Hepatocyte (in vitro differentiated cells): ENCODE measurements around the gene AFAP1. TPM values are rescaled to one million over a fixed set of nuclear protein-coding genes. Genes with fewer than 3 reads are reported as not detected.

ENCODE experiments used
- DNase-seq: peaks from one replicate; pipeline ENCODE4 v3.0.0-alpha.2; 2016; ENCODE audit warnings: low spot score
- H2AFZ ChIP-seq: fragments of 200-600 bp; sonication (generic); 2 replicates; pipeline ENCODE4 v1.6.0; 2016; ENCODE audit warnings: antibody characterized with exemption, mild to moderate bottlenecking
- H3K27ac ChIP-seq: fragments of 200-600 bp; sonication (generic); 2 replicates; pipeline ENCODE4 v1.5.1; 2016; ENCODE audit warnings: mild to moderate bottlenecking
- H3K27me3 ChIP-seq: fragments of 200-600 bp; sonication (generic); 2 replicates; pipeline ENCODE4 v1.6.1; 2016
- H3K36me3 ChIP-seq: fragments of 200-600 bp; sonication (generic); replicated peaks from 2 replicates; pipeline ENCODE4 v1.5.1; 2016; ENCODE audit warnings: low read depth; ENCODE audit not compliant: insufficient read depth
- H3K4me1 ChIP-seq: fragments of 200-600 bp; sonication (generic); 2 replicates; pipeline ENCODE4 v1.5.1; 2016; ENCODE audit warnings: mild to moderate bottlenecking, moderate library complexity; ENCODE audit not compliant: insufficient read depth
- H3K4me2 ChIP-seq: fragments of 200-600 bp; sonication (generic); 2 replicates; pipeline ENCODE4 v1.6.0; 2016
- H3K4me3 ChIP-seq: fragments of 200-600 bp; sonication (generic); 2 replicates; pipeline ENCODE4 v1.5.1; 2016; ENCODE audit warnings: mild to moderate bottlenecking
- H3K79me2 ChIP-seq: fragments of 200-600 bp; sonication (generic); 2 replicates; pipeline ENCODE4 v1.6.0; 2017; ENCODE audit warnings: mild to moderate bottlenecking
- H3K9me2 ChIP-seq: fragments of 200-600 bp; sonication (generic); replicated peaks from 2 replicates; pipeline ENCODE4 v1.6.0; 2017; ENCODE audit warnings: mild to moderate bottlenecking; ENCODE audit not compliant: insufficient read depth
- H3K9me3 ChIP-seq: fragments of 200-600 bp; sonication (generic); 2 replicates; pipeline ENCODE4 v1.5.1; 2016; ENCODE audit warnings: low read depth, mild to moderate bottlenecking
- H4K20me1 ChIP-seq: fragments of 200-600 bp; sonication (generic); 2 replicates; pipeline ENCODE4 v1.6.0; 2016; ENCODE audit warnings: mild to moderate bottlenecking; ENCODE audit not compliant: insufficient read depth, poor library complexity, severe bottlenecking
- EZH2 ChIP-seq: fragments of 200-600 bp; sonication (generic); IDR thresholded peaks from 2 replicates; pipeline ENCODE4 v1.6.1; 2016; ENCODE audit warnings: antibody characterized with exemption, mild to moderate bottlenecking, borderline replicate concordance
- EZH2phosphoT487 ChIP-seq: fragments of 200-600 bp; sonication (generic); IDR thresholded peaks from one replicate; pipeline ENCODE4 v1.6.1; 2018; ENCODE audit warnings: antibody characterized with exemption, mild to moderate bottlenecking, low read depth, moderate library complexity; ENCODE audit not compliant: unreplicated experiment, severe bottlenecking
- WGBS: methylation state at CpG from one replicate; pipeline ENCODE4 v1.1.6; 2016; ENCODE audit warnings: low lambda C conversion rate; ENCODE audit errors: missing lambda C conversion rate; 5-methylcytosine and 5-hydroxymethylcytosine counted together
- polyA plus RNA-seq: library from polyadenylated mRNA; unstranded; fragments of >200 nt; fragmentation: Nextera tagmentation; extraction: Ambion mirVana; gene quantifications from 2 replicates; pipeline ENCODE4 v1.2.1, GENCODE V29; 2016
- total RNA-seq: library from RNA; depleted of rRNA; stranded (reverse); fragments of >200 nt; gene quantifications from 2 replicates; pipeline ENCODE4 v1.2.3, GENCODE V29; 2014
- TF ChIP-seq, protein P1 (sequence below): fragments of 200-600 bp; sonication (generic); IDR thresholded peaks from 2 replicates; pipeline ENCODE4 v1.5.1; 2016; ENCODE audit warnings: antibody characterized with exemption, mild to moderate bottlenecking; ENCODE audit not compliant: poor library complexity

The AFAP1 gene
- total and polyA plus RNA-seq, 2 experiments from 2014 or later = 9.3 to 16.2 TPM

DNA sequence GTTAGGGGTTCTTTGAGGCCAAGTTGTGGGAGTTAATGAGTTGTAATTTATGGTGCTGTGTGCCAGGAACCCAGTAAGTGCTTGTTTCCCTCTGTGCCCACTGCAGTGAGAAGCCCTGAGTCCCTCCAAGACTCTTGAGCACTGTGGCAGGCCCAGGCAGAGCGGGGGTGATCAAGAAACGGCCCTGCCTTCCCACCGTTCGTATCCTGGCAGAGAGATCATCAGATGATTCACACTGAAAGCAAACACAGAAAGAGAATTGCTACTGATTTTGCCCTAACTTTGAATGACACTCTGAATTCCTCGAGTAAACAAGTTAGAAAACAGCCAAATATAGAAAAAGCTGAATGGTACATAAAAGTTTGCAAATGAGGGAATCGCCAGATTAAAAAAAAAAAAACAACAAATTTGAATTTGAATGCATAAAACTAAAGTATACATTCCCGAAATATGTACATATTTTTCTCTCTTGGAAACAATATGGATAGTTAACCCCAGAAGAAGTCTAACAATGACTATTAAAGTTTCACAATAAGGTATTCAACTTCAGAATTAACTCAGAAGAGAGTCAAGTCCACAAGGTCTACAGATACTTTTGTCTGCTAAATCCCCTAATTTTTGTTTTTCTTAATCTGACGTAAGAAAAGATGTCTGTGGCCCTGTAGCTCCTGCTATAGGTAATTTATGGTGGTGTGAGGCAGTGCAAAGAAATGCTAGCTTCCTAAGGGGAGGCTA lies 71.8 kb downstream of the AFAP1 start:
- Histone ChIP-seq H3K4me2 (no peak overlapping the region), H3K9me3 (no peaks in the 10 kb centered on the region), H2AFZ (no peak overlapping the region), H3K4me1 (peaks cover 5% of the 10 kb centered on the region), H3K27ac (no peak overlapping the region), H3K4me3 (no peak overlapping the region), H3K27me3 (no peaks in the 10 kb centered on the region), H3K9me2 (no peaks in the 10 kb centered on the region), H4K20me1 (no peaks in the 10 kb centered on the region), H3K79me2 (peaks cover 14% of the 10 kb centered on the region), H3K36me3 (no peaks in the 10 kb centered on the region)
- no peak for DNase-seq
- 75% methylated on average over 8 of the region's 8 CpGs for WGBS
- TF ChIP-seq EZH2phosphoT487 (no peak), EZH2 (no peak)
- TF ChIP-seq, protein P1, sequence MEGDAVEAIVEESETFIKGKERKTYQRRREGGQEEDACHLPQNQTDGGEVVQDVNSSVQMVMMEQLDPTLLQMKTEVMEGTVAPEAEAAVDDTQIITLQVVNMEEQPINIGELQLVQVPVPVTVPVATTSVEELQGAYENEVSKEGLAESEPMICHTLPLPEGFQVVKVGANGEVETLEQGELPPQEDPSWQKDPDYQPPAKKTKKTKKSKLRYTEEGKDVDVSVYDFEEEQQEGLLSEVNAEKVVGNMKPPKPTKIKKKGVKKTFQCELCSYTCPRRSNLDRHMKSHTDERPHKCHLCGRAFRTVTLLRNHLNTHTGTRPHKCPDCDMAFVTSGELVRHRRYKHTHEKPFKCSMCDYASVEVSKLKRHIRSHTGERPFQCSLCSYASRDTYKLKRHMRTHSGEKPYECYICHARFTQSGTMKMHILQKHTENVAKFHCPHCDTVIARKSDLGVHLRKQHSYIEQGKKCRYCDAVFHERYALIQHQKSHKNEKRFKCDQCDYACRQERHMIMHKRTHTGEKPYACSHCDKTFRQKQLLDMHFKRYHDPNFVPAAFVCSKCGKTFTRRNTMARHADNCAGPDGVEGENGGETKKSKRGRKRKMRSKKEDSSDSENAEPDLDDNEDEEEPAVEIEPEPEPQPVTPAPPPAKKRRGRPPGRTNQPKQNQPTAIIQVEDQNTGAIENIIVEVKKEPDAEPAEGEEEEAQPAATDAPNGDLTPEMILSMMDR = no peak

DNA sequence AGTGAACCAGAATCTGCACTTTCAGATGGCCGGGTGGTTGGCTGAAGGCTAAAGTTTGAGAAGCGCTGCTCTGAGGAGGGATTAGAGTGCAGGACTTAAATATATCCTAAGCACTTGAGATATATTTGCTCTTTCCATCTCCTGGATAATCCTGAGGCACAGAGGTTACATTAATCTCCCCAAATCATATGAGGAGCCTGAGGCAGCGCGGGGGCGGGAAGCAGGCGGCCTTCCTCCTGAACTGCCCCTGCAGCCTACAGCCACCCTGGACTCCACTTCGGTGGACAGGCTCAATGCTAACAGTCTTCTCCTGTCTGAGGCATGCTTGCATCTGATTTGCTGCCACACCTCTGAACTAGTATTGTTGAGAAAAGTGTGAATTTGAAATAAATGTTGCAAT lies 72.5 kb downstream of the AFAP1 start:
- no peak overlapping the region for H3K4me2 ChIP-seq
- H3K36me3 ChIP-seq = no peaks in the 10 kb centered on the region
- DNase-seq = no peak
- H3K27me3 ChIP-seq = no peaks in the 10 kb centered on the region
- TF ChIP-seq, protein P1 = no peak
- TF ChIP-seq EZH2 (no peak), EZH2phosphoT487 (no peak)
- no peaks in the 10 kb centered on the region for H3K9me2 ChIP-seq
- peaks cover 12% of the 10 kb centered on the region for H3K79me2 ChIP-seq
- H3K4me1 ChIP-seq = peaks cover 5% of the 10 kb centered on the region
- 95% methylated on average over 6 of the region's 7 CpGs for WGBS
- no peak overlapping the region for H2AFZ ChIP-seq
- H3K9me3 ChIP-seq = no peaks in the 10 kb centered on the region
- H3K27ac ChIP-seq = no peak overlapping the region
- H3K4me3 ChIP-seq = no peak overlapping the region
- H4K20me1 ChIP-seq = no peaks in the 10 kb centered on the region

DNA sequence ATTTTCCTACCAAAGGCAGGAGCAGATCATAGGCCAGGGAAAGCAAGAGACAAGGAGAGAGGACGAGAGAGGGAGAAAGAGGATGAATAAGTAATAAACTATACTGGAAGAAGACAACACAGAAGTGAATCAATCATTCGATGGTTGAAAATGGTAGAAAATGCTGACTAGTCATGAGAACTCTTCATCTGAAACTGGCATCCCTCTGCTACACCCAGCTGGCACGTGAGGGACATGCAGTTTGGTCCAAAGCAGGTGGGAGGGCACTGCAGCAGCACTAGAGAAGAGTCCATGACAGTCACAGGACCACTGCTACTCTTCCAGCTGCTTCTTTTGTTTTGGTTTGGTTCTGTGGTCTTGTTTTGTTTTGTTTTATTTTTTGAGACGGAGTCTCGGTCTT lies 74.1 kb downstream of the AFAP1 start:
- 87% methylated on average over 5 of the region's 5 CpGs for WGBS

GRCh38 chr4:7864685-7865084 lies 75.0 kb downstream of the AFAP1 start:
- Histone ChIP-seq H3K27me3 (no peaks in the 10 kb centered on the region), H4K20me1 (no peaks in the 10 kb centered on the region), H3K27ac (no peak overlapping the region), H3K9me3 (no peaks in the 10 kb centered on the region), H2AFZ (no peak overlapping the region), H3K9me2 (no peaks in the 10 kb centered on the region), H3K36me3 (no peaks in the 10 kb centered on the region), H3K4me3 (no peak overlapping the region), H3K79me2 (peaks cover 6% of the 10 kb centered on the region), H3K4me2 (no peak overlapping the region), H3K4me1 (peaks cover 13% of the 10 kb centered on the region)
- 88% methylated on average over 2 of the region's 2 CpGs for WGBS
- TF ChIP-seq, protein P1 = no peak
- TF ChIP-seq EZH2 (no peak), EZH2phosphoT487 (no peak)
- DNase-seq = no peak

More for the DNA sequence above, 74.1 kb downstream of the AFAP1 start:
- no peaks in the 10 kb centered on the region for H3K79me2 ChIP-seq
- H3K4me1 ChIP-seq = peaks cover 13% of the 10 kb centered on the region
- no peak overlapping the region for H3K4me2 ChIP-seq
- DNase-seq = no peak
- H3K27me3 ChIP-seq = no peaks in the 10 kb centered on the region
- no peaks in the 10 kb centered on the region for H3K36me3 ChIP-seq
- no peaks in the 10 kb centered on the region for H3K9me2 ChIP-seq
- no peak overlapping the region for H2AFZ ChIP-seq
- H3K9me3 ChIP-seq = no peaks in the 10 kb centered on the region
- H4K20me1 ChIP-seq = no peaks in the 10 kb centered on the region
- H3K4me3 ChIP-seq = no peak overlapping the region
- H3K27ac ChIP-seq = no peak overlapping the region
- no peak for TF ChIP-seq EZH2phosphoT487
